IPS-20b (cell line): Measurements from ENCODE around the gene GAL3ST1.
"Not testable (repeated sequence)": the region's sequence is repeated elsewhere in the genome, so short reads cannot be mapped to it uniquely, and the experiment has no call there.

Source experiments
- H3K27ac ChIP-seq: one replicate; pipeline ENCODE4 v1.5.1; 2013; ENCODE audit warnings: low read length
- H3K27me3 ChIP-seq: 2 replicates; pipeline ENCODE4 v1.6.1; 2013; ENCODE audit warnings: mild to moderate bottlenecking, low read length, inconsistent platforms; ENCODE audit not compliant: insufficient read depth
- H3K36me3 ChIP-seq: 2 replicates; pipeline ENCODE4 v1.6.1; 2013; ENCODE audit warnings: low read depth, mild to moderate bottlenecking, inconsistent platforms, low read length, moderate library complexity; ENCODE audit not compliant: insufficient read depth
- H3K4me1 ChIP-seq: 2 replicates; pipeline ENCODE4 v1.6.1; 2013; ENCODE audit warnings: mild to moderate bottlenecking, control low read depth, inconsistent platforms, low read length, moderate library complexity; ENCODE audit not compliant: insufficient read depth
- H3K4me3 ChIP-seq: 2 replicates; pipeline ENCODE4 v1.5.1; 2013; ENCODE audit warnings: mild to moderate bottlenecking, low read length, inconsistent platforms
- H3K9ac ChIP-seq: 2 replicates; pipeline ENCODE4 v1.6.1; 2013; ENCODE audit warnings: low read depth, mild to moderate bottlenecking, inconsistent platforms, low read length, moderate library complexity
- H3K9me3 ChIP-seq: 2 replicates; pipeline ENCODE4 v1.6.1; 2013; ENCODE audit warnings: mild to moderate bottlenecking, low read depth, low read length, inconsistent platforms; ENCODE audit not compliant: insufficient read depth

Gene GAL3ST1

GRCh38 chr22:30542811-30543188 is 31.7 kb downstream of the GAL3ST1 start:
- Histone ChIP-seq H3K4me3 (peak overlapping the region; percentile 76; the same call in 1 of the 2 replicates), H3K36me3 (no peaks in the 10 kb centered on the region), H3K9me3 (no peaks in the 10 kb centered on the region), H3K27me3 (peaks cover 31% of the 10 kb centered on the region), H3K9ac (peak overlapping the region; percentile 71; the same call in 1 of the 2 replicates), H3K27ac (no peak overlapping the region), H3K4me1 (0 out of 2 replicates have a peak, but pooled peaks cover 4% of the 10 kb centered on the region)

GRCh38 chr22:30541961-30542810 is 32.3 kb downstream of the GAL3ST1 start:
- H3K9ac ChIP-seq: peak overlapping the region; percentile 71; the same call in 1 of the 2 replicates
- H3K4me1 ChIP-seq: 0 out of 2 replicates have a peak, but pooled peaks cover 6% of the 10 kb centered on the region
- no peaks in the 10 kb centered on the region for H3K36me3 ChIP-seq
- H3K27me3 ChIP-seq: peaks cover 31% of the 10 kb centered on the region
- peak overlapping the region; percentile 76 for H3K4me3 ChIP-seq
- no peak overlapping the region for H3K27ac ChIP-seq
- H3K9me3 ChIP-seq: no peaks in the 10 kb centered on the region

GRCh38 chr22:30541511-30541910 is 33.0 kb downstream of the GAL3ST1 start:
- H3K4me3 ChIP-seq: peak overlapping the region; percentile 76
- not testable (repeated sequence) for H3K4me1 ChIP-seq, H3K9me3 ChIP-seq, H3K36me3 ChIP-seq, H3K27ac ChIP-seq
- peaks cover 31% of the 10 kb centered on the region for H3K27me3 ChIP-seq
- peak overlapping the region; percentile 71; the same call in 1 of the 2 replicates for H3K9ac ChIP-seq

- H3K36me3 ChIP-seq: no peaks in the 10 kb centered on the region
- peaks cover 30% of the 10 kb centered on the region for H3K27me3 ChIP-seq
- no peak overlapping the region for H3K9ac ChIP-seq
- H3K4me1 ChIP-seq: 0 out of 2 replicates have a peak, but pooled peaks cover 6% of the 10 kb centered on the region
- no peaks in the 10 kb centered on the region for H3K9me3 ChIP-seq
- no peak overlapping the region for H3K27ac ChIP-seq
- no peak overlapping the region for H3K4me3 ChIP-seq
Observed at GRCh38 chr22:30539368-30539767, 35.1 kb downstream of the GAL3ST1 start.

- H3K36me3 ChIP-seq: no peaks in the 10 kb centered on the region
- peaks cover 19% of the 10 kb centered on the region for H3K27me3 ChIP-seq
- no peak overlapping the region for H3K9ac ChIP-seq
- no peak overlapping the region for H3K27ac ChIP-seq
- 0 out of 2 replicates have a peak, but pooled peaks cover 6% of the 10 kb centered on the region for H3K4me1 ChIP-seq
- no peak overlapping the region for H3K4me3 ChIP-seq
- no peaks in the 10 kb centered on the region for H3K9me3 ChIP-seq
Observed at GRCh38 chr22:30538280-30538679, 36.2 kb downstream of the GAL3ST1 start.

- Histone ChIP-seq H3K9me3 (no peaks in the 10 kb centered on the region), H3K36me3 (no peaks in the 10 kb centered on the region), H3K9ac (no peak overlapping the region), H3K4me1 (0 out of 2 replicates have a peak, but pooled peaks cover 2% of the 10 kb centered on the region), H3K4me3 (no peak overlapping the region), H3K27ac (no peak overlapping the region), H3K27me3 (peaks cover 9% of the 10 kb centered on the region)
Observed at GRCh38 chr22:30537083-30537731, 37.3 kb downstream of the GAL3ST1 start.

GRCh38 chr22:30535182-30535581 is 39.3 kb downstream of the GAL3ST1 start:
- no peaks in the 10 kb centered on the region for H3K27me3 ChIP-seq
- H3K9me3 ChIP-seq: no peaks in the 10 kb centered on the region
- no peak overlapping the region for H3K9ac ChIP-seq
- 0 out of 2 replicates have a peak, but pooled peaks cover 2% of the 10 kb centered on the region for H3K4me1 ChIP-seq
- no peak overlapping the region for H3K4me3 ChIP-seq
- H3K27ac ChIP-seq: no peak overlapping the region
- no peaks in the 10 kb centered on the region for H3K36me3 ChIP-seq

GRCh38 chr22:30531651-30532608 is 42.5 kb downstream of the GAL3ST1 start:
- no peaks in the 10 kb centered on the region for H3K36me3 ChIP-seq
- H3K9me3 ChIP-seq: no peaks in the 10 kb centered on the region
- no peaks in the 10 kb centered on the region for H3K27me3 ChIP-seq
- H3K4me1 ChIP-seq: no peaks in the 10 kb centered on the region
- no peak overlapping the region for H3K9ac ChIP-seq
- H3K4me3 ChIP-seq: no peak overlapping the region
- H3K27ac ChIP-seq: no peak overlapping the region

- no peaks in the 10 kb centered on the region for H3K36me3 ChIP-seq
- H3K9ac ChIP-seq: no peak overlapping the region
- no peaks in the 10 kb centered on the region for H3K4me1 ChIP-seq
- no peaks in the 10 kb centered on the region for H3K9me3 ChIP-seq
- no peaks in the 10 kb centered on the region for H3K27me3 ChIP-seq
- no peak overlapping the region for H3K4me3 ChIP-seq
- no peak overlapping the region for H3K27ac ChIP-seq
Observed at GRCh38 chr22:30526656-30527055, 47.8 kb downstream of the GAL3ST1 start.

GRCh38 chr22:30523646-30524489 is 50.6 kb downstream of the GAL3ST1 start:
- H3K27me3 ChIP-seq: no peaks in the 10 kb centered on the region
- no peak overlapping the region for H3K4me3 ChIP-seq
- H3K9me3 ChIP-seq: no peaks in the 10 kb centered on the region
- H3K4me1 ChIP-seq: no peaks in the 10 kb centered on the region
- no peaks in the 10 kb centered on the region for H3K36me3 ChIP-seq
- no peak overlapping the region for H3K27ac ChIP-seq
- no peak overlapping the region; the same call in 1 of the 2 replicates for H3K9ac ChIP-seq
